GM12875 (cell line): ENCODE results near the gene LTF.

ENCODE experiments used
- H3K4me3 ChIP-seq: one replicate; pipeline ENCODE4 v1.5.1; 2011; ENCODE audit warnings: low read depth, low read length, control low read depth
- TF ChIP-seq, protein P1 (sequence below): IDR thresholded peaks from 2 replicates; pipeline ENCODE4 v1.5.1; 2011; ENCODE audit warnings: low read depth, mild to moderate bottlenecking, control low read depth, inconsistent platforms, low read length, moderate library complexity, borderline replicate concordance; ENCODE audit not compliant: insufficient read depth

Gene LTF

DNA sequence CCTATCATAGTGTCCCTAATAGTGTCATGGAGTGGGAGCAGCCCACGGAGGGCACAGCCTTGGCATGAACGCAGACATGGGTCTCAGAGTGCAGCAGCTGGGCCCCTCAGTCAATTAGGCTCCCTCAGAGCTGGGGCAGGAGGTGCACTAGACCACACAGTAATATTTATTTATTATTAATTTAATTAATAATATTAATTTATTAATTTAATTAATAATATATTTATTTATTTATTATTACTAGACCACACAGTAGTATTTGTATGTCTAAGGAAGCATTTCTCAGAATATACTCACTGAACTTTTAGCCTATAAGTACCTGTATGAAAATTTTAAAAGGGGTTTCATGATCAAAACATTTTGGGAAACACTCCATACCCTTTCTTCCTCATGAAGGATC lies 63.1 kb downstream of the LTF start:
- TF ChIP-seq, protein P1, sequence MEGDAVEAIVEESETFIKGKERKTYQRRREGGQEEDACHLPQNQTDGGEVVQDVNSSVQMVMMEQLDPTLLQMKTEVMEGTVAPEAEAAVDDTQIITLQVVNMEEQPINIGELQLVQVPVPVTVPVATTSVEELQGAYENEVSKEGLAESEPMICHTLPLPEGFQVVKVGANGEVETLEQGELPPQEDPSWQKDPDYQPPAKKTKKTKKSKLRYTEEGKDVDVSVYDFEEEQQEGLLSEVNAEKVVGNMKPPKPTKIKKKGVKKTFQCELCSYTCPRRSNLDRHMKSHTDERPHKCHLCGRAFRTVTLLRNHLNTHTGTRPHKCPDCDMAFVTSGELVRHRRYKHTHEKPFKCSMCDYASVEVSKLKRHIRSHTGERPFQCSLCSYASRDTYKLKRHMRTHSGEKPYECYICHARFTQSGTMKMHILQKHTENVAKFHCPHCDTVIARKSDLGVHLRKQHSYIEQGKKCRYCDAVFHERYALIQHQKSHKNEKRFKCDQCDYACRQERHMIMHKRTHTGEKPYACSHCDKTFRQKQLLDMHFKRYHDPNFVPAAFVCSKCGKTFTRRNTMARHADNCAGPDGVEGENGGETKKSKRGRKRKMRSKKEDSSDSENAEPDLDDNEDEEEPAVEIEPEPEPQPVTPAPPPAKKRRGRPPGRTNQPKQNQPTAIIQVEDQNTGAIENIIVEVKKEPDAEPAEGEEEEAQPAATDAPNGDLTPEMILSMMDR = no peak
- H3K4me3 ChIP-seq = no peak overlapping the region

- TF ChIP-seq, protein P1 = no peak
- H3K4me3 ChIP-seq = no peak overlapping the region
Measured at GRCh38 chr3:46400846-46401245, 63.9 kb downstream of the LTF start.

DNA sequence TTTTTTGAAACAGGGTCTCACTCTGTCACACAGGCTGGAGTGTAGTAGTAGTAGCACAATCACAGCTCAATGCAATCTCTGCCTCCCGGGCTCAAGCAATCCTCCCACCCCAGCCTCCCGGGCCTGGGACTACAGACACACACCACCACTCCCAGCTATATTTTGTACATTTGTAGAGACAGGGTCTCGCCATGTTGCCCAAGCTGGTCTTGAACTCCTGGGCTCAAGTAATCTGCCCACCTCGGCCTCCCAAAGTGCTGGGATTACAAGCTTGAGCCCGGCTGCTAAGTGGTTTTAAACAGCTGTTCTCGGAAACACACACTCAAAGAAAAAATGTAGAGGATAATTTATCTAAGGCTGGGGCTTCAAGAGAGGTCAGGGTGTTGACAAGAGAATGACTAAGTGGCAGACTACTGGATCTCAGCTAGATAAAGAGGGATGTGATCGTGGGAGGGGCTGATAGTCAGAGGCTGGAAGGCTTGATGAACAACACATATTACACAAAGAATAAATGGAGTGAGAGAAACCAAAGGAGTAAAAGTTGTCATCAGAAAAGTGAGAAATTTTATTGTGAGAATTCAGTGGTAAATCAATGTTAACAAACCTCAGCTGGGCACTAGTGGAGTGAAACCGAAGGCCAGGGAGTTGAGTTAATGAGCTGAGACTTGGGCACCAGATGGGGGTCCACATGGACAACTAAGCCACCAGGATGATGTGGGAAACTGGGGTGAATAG lies 64.5 kb downstream of the LTF start:
- H3K4me3 ChIP-seq = no peak overlapping the region
- TF ChIP-seq, protein P1 = no peak

- no peak overlapping the region for H3K4me3 ChIP-seq
- TF ChIP-seq, protein P1 = no peak
Measured at GRCh38 chr3:46399557-46399956, 65.1 kb downstream of the LTF start.

- TF ChIP-seq, protein P1 = no peak
- no peak overlapping the region for H3K4me3 ChIP-seq
Measured at GRCh38 chr3:46399098-46399497, 65.6 kb downstream of the LTF start.

GRCh38 chr3:46398186-46398955 lies 66.3 kb downstream of the LTF start:
- TF ChIP-seq, protein P1 = no peak
- H3K4me3 ChIP-seq = no peak overlapping the region

DNA sequence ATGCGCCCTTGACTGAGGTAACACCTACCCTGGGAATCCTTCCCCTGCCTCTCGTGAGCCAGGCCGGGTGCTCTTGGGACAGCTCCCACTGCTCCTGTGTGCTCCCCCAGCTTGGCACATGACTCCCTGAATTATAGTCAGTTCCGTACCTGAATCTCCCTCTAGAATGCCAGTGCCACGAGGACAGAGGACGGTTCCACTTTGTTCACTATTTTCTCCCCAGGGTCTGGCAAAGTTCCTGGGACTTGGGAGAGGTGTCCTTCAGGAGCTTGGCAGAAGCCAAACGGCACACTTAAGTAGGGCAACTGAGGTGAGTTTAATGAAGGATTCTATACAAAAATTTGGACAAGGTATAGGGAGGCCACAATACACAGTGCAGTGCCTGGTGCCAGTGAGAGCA lies 67.6 kb downstream of the LTF start:
- H3K4me3 ChIP-seq = no peak overlapping the region
- TF ChIP-seq, protein P1 = no peak
